UCSD-AML1 (cell line): ENCODE data around the gene KLHL5.
"Not testable (repeated sequence)": the region's sequence is repeated elsewhere in the genome, so short reads cannot be mapped to it uniquely, and the experiment has no call there.

Experiments
- DNase-seq: peaks from one replicate; lab custom pipeline; 2025; ENCODE audit not compliant: unreplicated experiment; lab: John Stamatoyannopoulos, UW

KLHL5 gene

GRCh38 chr4:39062094-39062769 is at the start of gene KLHL5:
KLHL5 (plus strand) TSS chr4:39062232; CDS start chr4:39062653, 421 bp downstream.
- DNase-seq, result no peak

DNA sequence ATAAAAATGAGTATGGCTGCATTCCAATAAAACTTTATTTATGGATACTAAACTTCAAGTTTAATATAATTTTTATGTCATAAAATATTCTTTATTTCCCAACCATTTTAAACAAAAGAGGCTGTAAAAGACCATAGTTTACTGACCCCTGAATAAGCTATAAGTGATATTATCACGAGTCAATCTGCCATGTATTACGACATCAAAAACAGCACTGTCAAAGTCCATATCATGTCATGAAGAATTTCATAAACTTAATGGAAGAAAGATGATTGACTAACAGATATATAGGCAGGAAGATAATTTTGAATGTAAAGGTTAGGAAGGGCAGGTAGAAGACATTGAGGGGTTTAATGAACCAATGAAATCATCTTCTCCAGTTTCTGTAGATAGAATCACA is 48.0 kb upstream of the KLHL5 start:
- DNase-seq, result no peak

DNA sequence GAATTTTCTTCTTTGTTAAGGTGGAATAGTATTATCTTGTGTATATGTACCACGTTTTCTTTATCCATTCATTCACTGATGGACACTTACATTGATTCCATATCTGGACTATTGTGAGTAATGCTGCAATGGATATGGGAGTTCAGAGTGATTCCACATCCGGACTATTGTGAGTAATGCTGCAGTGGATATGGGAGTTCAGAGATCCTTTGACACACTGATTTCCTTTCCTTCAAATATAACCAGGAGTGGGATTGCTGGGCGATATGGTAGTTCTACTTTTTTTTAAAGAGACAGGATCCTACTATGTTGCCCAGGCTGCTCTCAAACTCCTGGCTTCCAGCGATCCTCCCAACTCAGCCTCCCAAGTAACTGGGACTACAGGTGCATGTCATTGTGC is 41.9 kb upstream of the KLHL5 start:
- no peak for DNase-seq

DNA sequence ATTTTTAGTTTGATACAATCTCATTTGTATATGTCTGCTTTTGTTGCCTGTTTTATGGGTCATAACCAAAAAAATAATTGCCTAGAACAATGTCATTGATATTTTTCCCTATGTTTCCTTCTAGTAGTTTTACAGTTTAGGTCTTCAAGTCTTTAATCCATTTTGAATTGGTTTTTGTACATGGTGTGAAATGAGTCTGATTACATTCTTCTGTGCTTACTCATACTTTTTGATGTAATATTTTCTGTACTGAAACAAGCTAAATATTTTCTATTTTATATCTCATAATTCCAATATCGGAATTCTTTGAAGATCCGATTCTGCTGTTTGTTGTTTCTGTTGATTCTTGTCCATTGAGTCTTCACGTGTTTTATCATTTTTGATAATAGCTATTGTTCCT is 40.4 kb upstream of the KLHL5 start:
- no peak for DNase-seq

GRCh38 chr4:39022241-39022640 is 39.8 kb upstream of the KLHL5 start:
- no peak for DNase-seq

DNA sequence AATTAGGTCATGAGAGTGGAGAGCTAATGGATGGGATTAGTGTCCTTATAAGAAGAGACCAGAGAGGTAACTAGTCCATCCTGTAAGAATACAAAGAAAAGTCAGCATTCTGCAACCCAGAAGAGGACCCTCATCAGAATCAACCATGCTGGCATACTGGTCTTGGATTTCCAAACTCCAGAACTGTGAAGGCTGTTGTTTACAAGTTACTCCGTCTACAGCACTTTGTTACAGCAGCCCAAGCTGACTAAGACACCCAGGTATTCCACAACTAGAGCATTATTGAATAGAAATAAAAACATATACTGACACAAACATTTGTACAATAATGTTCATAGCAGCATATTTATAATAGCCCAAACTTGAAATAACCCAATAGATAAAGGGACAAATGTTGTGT is 39.0 kb upstream of the KLHL5 start:
- no peak for DNase-seq

GRCh38 chr4:39024311-39024865 is 37.6 kb upstream of the KLHL5 start:
- DNase-seq, result no peak

DNA sequence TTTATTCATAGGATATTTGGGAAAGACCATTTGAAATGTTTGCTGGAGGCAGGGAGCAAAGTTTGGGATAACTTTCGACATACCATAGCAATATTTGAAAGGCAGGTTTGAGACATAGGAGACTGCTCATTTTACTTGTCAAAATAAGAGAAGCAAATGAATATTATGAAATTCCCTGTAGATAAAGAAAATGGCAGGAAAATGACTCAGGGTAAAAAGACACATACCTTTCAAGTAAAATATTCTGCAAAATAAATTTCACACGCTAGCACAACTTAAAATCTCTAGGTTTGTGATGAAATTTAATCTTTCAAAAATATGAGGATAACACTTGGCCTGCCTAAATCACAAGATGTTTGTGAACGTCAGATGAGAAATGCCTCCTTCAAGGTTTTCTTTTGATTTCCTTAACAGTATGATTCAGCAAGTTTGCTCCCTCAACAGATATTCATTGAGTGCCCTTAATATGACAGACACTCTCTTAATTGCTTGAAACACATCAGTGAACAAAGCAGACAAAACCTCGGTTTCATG is 36.4 kb upstream of the KLHL5 start:
- no peak for DNase-seq

DNA sequence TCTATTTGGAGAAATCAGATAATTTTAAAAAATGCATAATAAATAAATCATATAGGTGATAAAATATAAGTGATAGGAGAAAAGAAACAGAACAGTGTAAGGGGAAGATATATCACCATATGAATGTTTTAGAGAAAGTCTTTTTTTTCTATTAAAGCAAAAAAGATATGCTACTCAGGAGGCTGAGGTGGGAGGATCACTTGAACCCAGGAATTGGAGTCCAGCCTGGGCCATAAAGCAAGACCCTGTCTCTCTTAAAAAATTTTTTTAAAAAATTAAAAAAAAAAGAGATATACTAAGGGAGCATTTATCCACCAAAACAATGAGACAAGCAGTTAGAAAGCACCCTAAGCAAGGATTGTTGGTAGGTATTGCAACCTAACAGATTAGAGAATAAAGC is 35.9 kb upstream of the KLHL5 start:
- DNase-seq, result no peak

DNA sequence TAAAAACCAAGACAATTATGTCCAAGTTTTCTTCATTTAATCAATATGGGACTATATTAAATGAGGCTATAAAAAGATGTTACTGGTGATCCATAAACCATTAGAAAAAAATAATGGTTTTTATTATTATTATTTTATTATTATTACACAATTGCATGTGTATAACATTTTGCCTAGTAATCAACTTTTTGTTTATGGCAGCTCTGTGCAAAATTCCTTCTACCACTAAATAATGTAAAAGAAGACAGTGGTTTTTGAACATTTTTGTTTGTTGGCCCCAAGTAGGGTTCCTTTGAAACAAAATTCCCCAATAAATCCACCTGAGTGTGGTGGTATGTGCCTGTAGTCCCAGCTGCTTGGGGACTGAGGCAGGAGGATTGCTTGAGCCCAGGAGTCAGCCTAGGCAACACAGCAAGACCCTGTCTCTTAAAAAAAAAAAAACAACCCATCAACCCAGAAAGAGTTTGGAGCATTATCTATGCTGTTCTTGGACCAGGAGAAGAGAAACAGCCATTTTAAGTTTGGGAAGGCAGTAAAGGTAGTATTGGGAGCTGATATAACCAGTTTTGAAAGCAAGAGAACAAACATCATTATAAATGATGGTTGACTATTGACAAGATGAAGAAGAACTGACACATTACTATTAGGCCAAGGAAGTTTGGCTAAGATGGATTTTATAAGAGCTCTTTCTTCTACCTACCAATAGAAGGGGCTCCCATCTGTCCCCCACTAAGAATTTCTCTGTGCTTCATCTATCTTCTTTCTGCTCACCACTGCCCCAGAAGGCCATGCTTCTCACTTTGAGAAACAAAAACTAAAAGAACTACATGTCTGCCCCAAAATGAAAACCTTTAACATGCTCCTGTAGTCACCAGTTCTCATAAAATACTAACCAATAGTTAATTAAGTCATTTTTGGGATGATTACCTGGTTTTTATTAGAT is 32.0 kb upstream of the KLHL5 start:
- DNase-seq, result no peak

DNA sequence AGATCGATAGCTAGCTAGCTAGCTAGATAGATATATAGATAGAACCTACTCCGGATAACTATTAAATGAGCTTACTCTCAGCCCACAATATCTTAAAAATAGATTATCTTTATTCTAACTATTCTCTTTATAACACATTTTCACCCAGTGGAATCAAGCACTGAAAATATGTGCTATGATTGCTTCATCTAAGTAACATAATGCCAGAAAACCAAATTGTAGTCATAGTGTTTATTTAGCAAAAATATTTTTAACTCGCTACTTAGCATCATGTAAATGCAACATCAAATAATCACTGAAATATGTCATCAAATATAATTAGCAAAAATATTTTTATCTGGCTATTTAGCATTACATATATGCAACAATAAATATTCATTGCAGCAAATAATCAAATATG is 31.3 kb upstream of the KLHL5 start:
- no peak for DNase-seq

DNA sequence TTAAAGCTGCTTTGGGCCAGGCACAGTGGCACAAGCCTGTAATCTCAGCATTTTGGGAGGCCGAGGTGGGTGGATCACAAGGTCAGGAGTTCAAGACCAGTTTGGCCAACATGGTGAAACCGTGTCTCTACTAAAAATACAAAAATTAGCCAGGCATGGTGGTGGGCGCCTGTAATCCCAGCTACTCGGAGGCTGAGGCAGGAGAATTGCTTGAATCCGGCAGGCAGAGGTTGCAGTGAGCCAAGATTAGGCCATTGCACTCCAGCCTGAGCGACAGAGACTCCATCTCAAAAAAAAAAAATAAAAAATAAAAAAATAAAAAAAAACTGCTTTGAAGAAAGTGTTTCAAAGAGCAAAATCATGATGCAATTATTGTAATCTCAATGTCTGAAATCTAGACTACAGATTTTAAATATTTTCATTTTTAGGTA is 30.4 kb upstream of the KLHL5 start:
- DNase-seq, result not testable (repeated sequence)

- no peak for DNase-seq
These were observed 29.6 kb upstream of the KLHL5 start, which contains the start of gene TMEM156 for GRCh38 chr4:39032218-39033085. TMEM156 (minus strand) TSS chr4:39032409; CDS start chr4:39032313, 96 bp downstream.

DNA sequence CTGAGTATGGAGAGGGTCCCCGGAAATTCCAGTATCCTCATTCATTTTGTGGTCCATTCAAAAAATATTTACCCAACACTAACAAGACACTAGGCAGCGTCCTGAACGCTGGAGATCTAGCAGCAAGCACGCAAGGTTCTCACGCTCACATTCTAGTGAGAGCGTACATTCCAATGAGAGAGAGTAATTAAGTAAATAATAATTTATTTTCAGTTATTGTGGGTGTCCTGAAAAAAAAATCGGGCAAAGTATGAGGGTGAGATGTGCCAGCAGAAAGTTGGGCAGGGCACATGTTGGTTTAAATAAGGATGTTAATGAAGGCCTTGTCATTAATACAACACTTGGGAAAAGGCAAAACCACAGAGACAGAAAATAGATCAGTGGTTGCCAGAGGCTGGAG is 25.9 kb upstream of the KLHL5 start:
- DNase-seq, result no peak

DNA sequence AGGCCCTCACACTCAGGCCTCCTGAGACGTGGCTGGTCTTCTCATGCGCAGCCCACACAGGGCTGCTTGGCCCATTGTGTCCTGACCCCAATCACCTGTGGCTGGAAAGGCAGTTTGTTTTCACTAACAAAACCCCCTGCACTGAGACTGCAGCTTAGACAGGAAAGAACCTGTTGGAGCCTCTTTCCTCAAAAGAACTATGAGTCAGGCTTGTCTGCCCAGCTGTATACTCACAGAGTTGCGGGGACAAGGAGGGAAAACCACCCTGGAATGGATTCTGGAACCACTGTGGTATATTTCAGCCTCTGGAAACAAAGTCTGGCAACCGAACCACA is 24.6 kb upstream of the KLHL5 start:
- DNase-seq, result no peak

- no peak for DNase-seq
These were observed 24.1 kb upstream of the KLHL5 start for GRCh38 chr4:39037941-39038340.

GRCh38 chr4:39039108-39039507 is 22.9 kb upstream of the KLHL5 start:
- no peak for DNase-seq

DNA sequence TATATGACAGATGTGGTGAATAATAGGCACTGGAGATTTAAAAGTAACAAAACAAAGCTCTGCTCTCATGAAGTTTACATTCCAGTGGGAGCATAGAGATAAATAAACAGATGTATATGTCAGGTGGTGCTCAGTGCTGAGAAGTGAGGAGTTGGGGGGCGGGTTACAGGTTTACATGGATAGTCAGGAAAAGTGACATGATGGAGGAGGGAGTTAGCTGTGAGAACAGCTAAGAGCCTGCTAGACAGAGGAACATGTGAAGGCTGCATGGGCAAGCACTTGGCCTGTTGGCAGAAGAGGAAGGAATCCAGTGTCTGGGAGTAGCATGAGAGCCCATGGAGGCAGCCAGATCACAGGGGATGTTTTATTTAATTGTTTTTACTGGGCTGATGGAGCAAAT is 19.7 kb upstream of the KLHL5 start:
- no peak for DNase-seq

DNA sequence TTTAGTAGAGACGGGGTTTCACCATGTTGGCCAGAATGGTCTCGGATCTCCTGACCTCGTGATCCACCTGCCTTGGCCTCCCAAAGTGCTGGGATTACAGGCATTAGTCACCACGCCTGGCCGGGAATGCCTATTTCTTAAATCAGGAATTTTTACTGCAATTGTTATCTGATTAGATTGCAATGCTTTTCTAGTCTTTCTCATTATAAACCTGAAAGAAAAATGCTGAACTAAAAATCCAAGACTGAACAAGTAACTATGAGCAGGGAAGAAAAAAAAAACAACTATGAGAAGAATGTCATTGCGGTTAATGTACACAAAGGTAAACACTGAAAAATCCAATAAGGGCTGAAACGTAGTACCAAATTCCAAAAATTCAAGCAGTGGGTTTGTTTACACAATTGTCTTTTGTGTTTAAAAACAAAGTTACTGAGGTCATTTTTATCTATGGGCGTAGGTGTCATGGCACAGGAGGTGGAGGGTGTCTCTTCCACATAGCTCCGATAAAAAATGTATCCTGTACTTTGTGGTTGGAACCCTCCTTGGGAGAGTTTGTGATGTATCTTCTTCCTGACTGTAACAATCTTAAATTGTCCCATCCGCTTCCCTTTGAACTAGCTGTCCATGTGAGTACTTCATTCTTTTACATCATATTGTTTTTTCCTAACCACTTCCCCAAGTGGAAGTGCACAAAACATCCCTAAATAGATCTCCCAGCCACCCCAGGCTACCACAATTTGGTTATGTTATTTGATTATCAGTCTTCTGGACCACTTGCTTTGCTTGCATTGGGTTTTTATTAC is 18.8 kb upstream of the KLHL5 start:
- DNase-seq, result no peak

DNA sequence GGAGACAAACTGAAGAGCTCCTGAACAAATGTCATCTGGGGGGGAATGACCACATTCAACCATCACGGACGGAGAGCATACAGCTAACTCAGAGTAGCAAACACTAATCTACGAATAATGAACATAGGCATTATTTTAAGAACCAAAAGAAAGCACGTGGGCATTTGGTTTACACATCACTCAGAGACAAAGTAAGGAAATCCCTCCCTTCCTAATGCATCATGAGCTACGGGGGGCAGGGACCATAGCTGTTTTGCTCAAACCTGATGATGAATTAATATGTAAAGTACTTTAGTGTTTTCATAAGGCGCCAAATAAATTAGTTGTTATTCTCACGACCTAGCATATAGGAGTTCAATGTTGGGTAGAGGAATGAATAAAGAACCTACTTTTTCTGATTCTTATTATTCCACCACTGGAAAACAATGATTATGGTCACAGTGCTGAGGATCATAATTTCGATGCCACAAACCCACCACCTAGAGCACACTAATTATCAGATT is 18.1 kb upstream of the KLHL5 start:
- no peak for DNase-seq
